SK-N-SH treated with all-trans-retinoic acid at 6 μM for 48 hours (cell line): Measurements from ENCODE around the gene ORM2.

Experiments
- ARNTL ChIP-seq: fragments of 450-650 bp; formaldehyde crosslinking; IDR thresholded peaks from 2 replicates; pipeline ENCODE4 v1.5.0; 2020; ENCODE audit warnings: low read depth, mild to moderate bottlenecking, moderate library complexity, borderline replicate concordance
- GLIS3 ChIP-seq: fragments of 250-450 bp; sonication (Bioruptor Pico); IDR thresholded peaks from 2 replicates; pipeline ENCODE4 v1.5.0; 2020; ENCODE audit warnings: mild to moderate bottlenecking, moderate library complexity
- PATZ1 ChIP-seq: fragments of 250-450 bp; sonication (Bioruptor Pico); IDR thresholded peaks from 2 replicates; pipeline ENCODE4 v1.8.0; 2020; ENCODE audit warnings: mild to moderate bottlenecking, moderate library complexity, borderline replicate concordance
- TOX ChIP-seq: fragments of 250-450 bp; sonication (Bioruptor Pico); IDR thresholded peaks from 2 replicates; pipeline ENCODE4 v1.8.0; 2021; ENCODE audit warnings: mild to moderate bottlenecking, moderate library complexity, borderline replicate concordance
- ZNF565 ChIP-seq: fragments of 450-650 bp; formaldehyde crosslinking; conservative IDR thresholded peaks from 2 replicates; pipeline ENCODE4 v1.5.0; 2020; ENCODE audit warnings: low read depth, mild to moderate bottlenecking, moderate library complexity

DNA sequence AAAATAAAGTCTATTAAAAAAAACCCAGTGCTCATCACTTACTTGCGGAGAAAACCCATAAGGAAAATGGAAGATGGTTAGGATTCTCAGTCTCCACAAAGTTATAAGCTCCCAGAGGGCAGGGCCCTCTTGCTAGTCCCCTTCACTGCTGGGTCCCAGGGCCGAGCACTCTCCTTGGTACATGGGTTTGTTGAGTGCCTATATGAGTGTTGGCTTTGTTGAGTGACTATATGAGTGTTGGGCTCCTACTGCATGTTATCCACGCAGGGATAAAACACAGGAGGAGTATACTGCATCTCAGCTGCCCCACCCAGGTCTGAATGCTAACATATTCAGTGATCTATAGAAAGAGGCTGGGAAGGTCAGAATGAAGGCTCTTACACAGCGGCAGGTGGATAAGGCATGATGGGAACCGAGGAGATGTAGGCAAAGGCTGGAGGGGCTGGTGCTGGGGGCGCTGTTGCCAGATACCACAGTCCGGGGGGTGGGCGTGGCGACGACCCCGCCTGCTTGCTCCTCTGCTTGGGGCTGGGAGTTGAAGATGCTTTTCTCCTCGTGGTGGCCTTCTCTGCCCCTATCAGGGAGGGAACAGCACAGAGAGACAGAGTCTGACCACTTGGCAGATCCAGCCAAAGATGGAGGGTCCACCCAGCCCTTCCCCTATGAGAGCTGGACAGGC lies 11.6 kb downstream of the ORM2 start:
- TF ChIP-seq GLIS3 (no peak), ARNTL (no peak), TOX (CRISPR knock-in tag) (no peak), ZNF565 (CRISPR knock-in tag) (no peak), PATZ1 (CRISPR knock-in tag) (no peak)
